ENCODE data around the gene WBP2. TPM values are rescaled to one million over a fixed set of nuclear protein-coding genes. Genes with fewer than 3 reads are reported as not detected.

Gene WBP2
- total and polyA plus RNA-seq, 2 of the 13 experiments (the other 11 are each of a cell fraction or from before 2014, with no cell fraction given), result 29.2 to 29.5 TPM

- intact Hi-C loops (cut with micrococcal nuclease; ENCODE audit: unreplicated experiment), result loop anchor here (5.0 kb wide), 1 partner anchor 49 kb away; a partner anchor contains a TSS
- no TSS peak for BruUV-seq (replicated peaks)
- peak; percentile 13 for ATAC-seq
- Histone ChIP-seq H4K20me1 (ENCODE audit: insufficient read depth, low read length) (no peaks in the 10 kb centered on the region), H3K27me3 (ENCODE audit: control insufficient read depth in 1 of 2, insufficient read depth in 2 of 2, low read length in 2 of 2) (no peaks in the 10 kb centered on the region), H3K4me3 (replicated peaks in 1 of 3; ENCODE audit: insufficient read depth in 1 of 3, low read depth in 2 of 3, low read length in 3 of 3) (no peak overlapping the region), H2AFZ (ENCODE audit: low read length) (no peak overlapping the region), H3K9ac (ENCODE audit: insufficient read depth, low read depth, low read length) (peak overlapping the region; percentile 21; the same call in 1 of the 2 replicates), H3K4me2 (ENCODE audit: low read depth, low read length) (peak overlapping the region; percentile 18), H3K79me2 (ENCODE audit: insufficient read depth, low read length) (no peaks in the 10 kb centered on the region), H3K36me3 (replicated peaks in 1 of 2; ENCODE audit: control insufficient read depth in 1 of 2, insufficient read depth in 2 of 2, low read length in 2 of 2) (peaks cover 23 to 45% of the 10 kb centered on the region in 2 experiments), H3K4me1 (ENCODE audit: insufficient read depth, low read length) (peaks cover 22% of the 10 kb centered on the region), H3K27ac (ENCODE audit: extremely low read length, insufficient read depth, low read length) (peak overlapping the region; percentile 61), H3K9me3 (ENCODE audit: low read length) (no peaks in the 10 kb centered on the region)
- ChIA-PET POLR2A (interaction anchor here (0.9 to 8.0 kb wide), 14 partner anchors 9 to 72 kb away, joined by 3 to 88 read pairs (median 6); partner anchors contain the start of genes GALK1, UNC13D, UNK and WBP2), CTCF (ENCODE audit: low intra/inter-chr PET ratio, low total read pairs) (interaction anchor here (1.1 to 1.2 kb wide), 2 partner anchors 21 to 73 kb away, joined by 3 to 6 read pairs; no protein-coding TSS in a partner anchor)
- 69% methylated on average over 13 of the region's 14 CpGs for WGBS (ENCODE audit: low lambda C conversion rate)
- FAIRE-seq, result peak; percentile 39
- in situ Hi-C loops (cut with HindIII; ENCODE audit: extremely low pct_ligation_motif_present, low pct_unique_long_range_greater_than_20kb), result no loop called here
- peak; percentile 48 for DNase-seq (ENCODE audit: low spot score)
- no peak for TF ChIP-seq CREB3 (CRISPR knock-in tag; IDR thresholded peaks at IDR 0.05)
- no peak for TF ChIP-seq TOPORS (CRISPR knock-in tag; IDR thresholded peaks at IDR 0.05)
- no peak for TF ChIP-seq SP5 (CRISPR knock-in tag; IDR thresholded peaks at IDR 0.05; ENCODE audit: borderline replicate concordance, low read depth)
- TF ChIP-seq SOX13 (IDR thresholded peaks at IDR 0.05), result no peak; the same call in 1 of the 2 replicates
- 0 out of 4 replicates have a peak, but pooled peaks of 1 of the 2 experiments have one; percentile 5 for TF ChIP-seq SOX13 (CRISPR knock-in tag; conservative IDR thresholded peaks at IDR 0.05 in 1 of 2, IDR thresholded peaks at IDR 0.05 in 1 of 2)
- no peak for TF ChIP-seq GFI1 (CRISPR knock-in tag; IDR thresholded peaks at IDR 0.05; ENCODE audit: borderline replicate concordance)
- no peak for TF ChIP-seq SUZ12 (IDR thresholded peaks at IDR 0.05; ENCODE audit: low read depth, low read length)
- no peak for TF ChIP-seq HINFP (CRISPR knock-in tag; IDR thresholded peaks at IDR 0.05; ENCODE audit: low read depth)
- TF ChIP-seq GABPA (IDR thresholded peaks at IDR 0.05; ENCODE audit: low read depth, low read length), result no peak
- TF ChIP-seq GABPA (CRISPR knock-in tag; IDR thresholded peaks at IDR 0.05; ENCODE audit: low read depth), result no peak
- TF ChIP-seq LCORL (IDR thresholded peaks at IDR 0.05), result no peak
- peak; percentile 72; the same call in 1 of the 2 replicates for TF ChIP-seq LCORL (CRISPR knock-in tag; IDR thresholded peaks at IDR 0.05)
- TF ChIP-seq ZNF136 (CRISPR knock-in tag; IDR thresholded peaks at IDR 0.05; ENCODE audit: low read depth), result no peak
- TF ChIP-seq ARHGAP35 (CRISPR knock-in tag; IDR thresholded peaks at IDR 0.05; ENCODE audit: borderline replicate concordance), result no peak
- 0 out of 2 replicates have a peak, but pooled peaks have one; percentile 31 for TF ChIP-seq FOXC1 (CRISPR knock-in tag; IDR thresholded peaks at IDR 0.05; ENCODE audit: borderline replicate concordance)
- peak; percentile 69 for TF ChIP-seq HNF4A (CRISPR knock-in tag; IDR thresholded peaks at IDR 0.05)
- TF ChIP-seq ZNF605 (CRISPR knock-in tag; IDR thresholded peaks at IDR 0.05), result no peak
- no peak for TF ChIP-seq ZNF430 (CRISPR knock-in tag; IDR thresholded peaks at IDR 0.05)
- TF ChIP-seq ISL2 (CRISPR knock-in tag; IDR thresholded peaks at IDR 0.05), result no peak
- no peak for TF ChIP-seq DMAP1 (CRISPR knock-in tag; IDR thresholded peaks at IDR 0.05)
- no peak for TF ChIP-seq SNAPC2 (CRISPR knock-in tag; IDR thresholded peaks at IDR 0.05)
- TF ChIP-seq BHLHE40 (IDR thresholded peaks at IDR 0.05; ENCODE audit: low read length), result no peak
- no peak for TF ChIP-seq ZZZ3 (CRISPR knock-in tag; IDR thresholded peaks at IDR 0.05; ENCODE audit: borderline replicate concordance)
- no peak for TF ChIP-seq MXI1 (IDR thresholded peaks at IDR 0.05; ENCODE audit: borderline replicate concordance, low read depth, low read length)
- no peak for TF ChIP-seq NR2C2 (CRISPR knock-in tag; IDR thresholded peaks at IDR 0.05; ENCODE audit: borderline replicate concordance)
These were observed 28.4 kb downstream of the WBP2 start for GRCh38 chr17:75826561-75827307.

Data from HepG2 (cell line).